GM19455 (cell line): ENCODE data around the gene SERINC4.

Experiments used
- ATAC-seq: cut with Tn5 transposase; IDR thresholded peaks from one replicate; pipeline ENCODE4 v1.9.1; 2021; ENCODE audit not compliant: unreplicated experiment

SERINC4 gene

DNA sequence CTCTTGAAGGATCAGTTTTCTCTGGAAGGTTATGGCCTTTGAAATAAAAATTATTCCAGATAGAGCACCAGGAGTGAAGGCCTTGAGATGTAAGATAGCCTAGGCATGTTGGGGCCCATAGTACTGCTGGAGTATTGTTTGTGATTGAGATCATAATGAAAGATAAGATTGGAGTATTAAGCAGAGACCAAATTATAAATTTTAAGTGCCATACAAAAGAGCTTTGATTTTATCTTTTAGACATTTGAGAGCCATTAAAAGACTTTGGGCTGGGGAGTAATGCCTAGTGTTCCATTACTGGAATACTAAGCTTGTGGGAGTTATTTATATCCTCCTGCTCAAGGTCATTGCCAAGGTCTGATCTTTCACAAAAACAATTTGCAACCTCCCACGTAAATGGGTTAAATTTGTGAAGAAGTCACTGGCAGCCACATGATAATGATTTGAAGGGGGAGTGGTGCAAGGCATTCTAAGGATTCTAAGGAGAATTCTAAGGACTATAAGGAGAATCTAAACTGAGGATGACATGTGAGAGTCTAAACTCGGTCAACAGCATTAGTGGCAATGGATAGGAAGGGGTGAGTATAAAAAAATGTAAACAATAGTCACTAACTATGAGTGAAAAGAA, 36.1 kb downstream of the SERINC4 start:
- no peak for ATAC-seq

DNA sequence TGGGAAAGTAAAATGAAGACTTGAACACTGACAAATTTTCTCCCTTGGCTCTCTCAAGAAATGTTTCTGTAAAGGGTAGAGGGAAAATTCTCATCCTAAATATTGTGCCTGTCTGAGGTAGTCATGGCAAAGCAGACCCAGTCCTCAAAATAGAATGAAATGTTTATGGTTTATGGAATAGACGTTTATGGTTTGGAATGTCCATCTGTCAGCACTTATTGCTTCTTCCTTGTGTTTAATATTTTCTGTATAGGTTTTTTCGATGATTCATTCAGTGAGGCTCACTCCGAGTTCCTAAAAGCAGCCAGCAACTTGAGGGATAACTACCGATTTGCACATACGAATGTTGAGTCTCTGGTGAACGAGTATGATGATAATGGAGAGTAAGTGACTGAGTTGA, 37.2 kb downstream of the SERINC4 start:
- no peak for ATAC-seq

DNA sequence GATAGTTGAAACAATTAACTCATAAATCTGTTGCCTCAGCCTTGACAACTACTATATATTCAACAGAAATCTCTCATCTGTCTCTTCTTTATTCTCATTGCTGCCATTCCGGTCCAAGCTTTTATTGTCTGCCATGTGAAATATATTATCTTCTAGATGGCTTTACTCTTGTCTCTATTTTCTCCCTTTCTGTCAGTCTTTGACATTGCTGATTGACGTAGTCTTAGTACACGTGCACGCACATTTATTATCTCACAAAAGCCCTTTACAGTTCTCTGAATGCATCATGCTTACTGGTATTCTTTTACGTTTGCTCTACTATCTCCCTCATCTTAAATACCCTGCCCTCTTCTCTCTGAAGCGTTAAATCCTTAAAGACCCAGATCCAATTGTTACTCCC, 48.1 kb downstream of the SERINC4 start:
- ATAC-seq, result no peak

DNA sequence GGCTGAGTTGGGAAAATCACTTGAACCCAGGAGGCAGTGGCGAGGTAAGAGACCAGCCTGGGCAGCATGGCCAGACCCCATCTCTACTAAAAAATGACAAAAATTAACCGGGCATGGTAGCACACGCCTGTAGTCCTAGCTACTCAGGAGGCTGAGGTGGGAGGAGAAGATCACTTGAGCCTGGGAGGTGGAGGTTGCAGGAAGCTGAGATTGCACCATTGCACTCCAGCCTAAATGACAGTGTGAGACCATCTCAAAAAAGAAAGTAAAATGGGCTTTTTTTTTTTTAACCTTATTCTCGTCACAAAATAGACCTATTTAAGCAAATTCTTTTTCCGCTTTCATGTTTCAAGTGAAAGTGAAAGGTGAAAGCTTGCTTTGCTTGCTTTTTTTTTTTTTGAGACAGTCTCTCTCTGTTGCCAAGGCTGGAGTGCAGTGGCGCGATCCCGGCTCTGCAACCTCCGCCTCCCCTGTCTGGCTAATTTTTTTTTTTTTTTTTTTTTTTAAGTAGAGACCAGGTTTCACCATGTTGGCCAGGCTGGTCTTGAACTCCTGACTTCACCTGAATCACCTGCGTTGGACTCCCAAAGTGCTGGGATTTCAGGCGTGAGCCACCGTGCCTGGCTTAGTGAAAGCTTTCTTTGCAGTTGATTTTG, 50.2 kb downstream of the SERINC4 start:
- ATAC-seq, result peak; percentile 39

DNA sequence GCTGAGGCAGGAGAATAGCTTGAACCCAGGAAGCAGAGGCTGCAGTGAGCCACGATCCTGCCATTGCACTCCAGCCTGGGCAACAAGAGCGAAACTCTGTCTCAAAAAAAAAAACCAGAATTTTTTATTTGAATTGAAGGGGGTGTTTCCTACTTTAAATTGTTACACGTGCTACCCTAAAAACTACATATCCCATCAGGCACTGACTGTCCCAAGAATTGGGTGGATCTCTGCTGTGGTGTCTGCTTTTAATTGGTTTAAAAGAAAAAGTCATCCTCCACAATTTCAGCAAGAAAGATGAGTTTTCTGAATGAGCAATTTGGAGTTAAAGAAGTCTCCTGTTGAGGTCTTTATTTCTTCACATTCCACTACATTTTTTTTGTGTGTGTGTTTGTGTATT, 51.6 kb downstream of the SERINC4 start:
- ATAC-seq, result no peak

DNA sequence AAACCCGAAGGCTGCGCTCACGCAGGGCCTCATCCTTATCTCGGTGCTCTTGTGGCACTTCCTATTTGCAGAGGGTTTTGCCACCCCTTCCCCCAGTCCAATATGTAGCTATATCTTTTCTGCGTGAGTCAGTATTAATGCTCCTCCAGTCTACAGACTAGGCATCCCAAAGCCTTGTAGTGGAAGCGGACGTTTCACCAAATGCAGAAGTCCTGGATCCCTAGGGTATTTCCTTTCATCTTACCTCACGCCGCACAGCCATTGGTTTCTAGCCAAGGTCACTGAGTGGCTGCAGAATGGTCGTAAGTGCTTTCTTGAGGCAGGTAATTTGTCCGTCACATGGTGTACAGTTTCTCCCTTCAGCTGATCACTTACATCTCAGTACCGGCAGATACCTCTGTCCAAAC, 53.1 kb downstream of the SERINC4 start:
- peak; percentile 10 for ATAC-seq

DNA sequence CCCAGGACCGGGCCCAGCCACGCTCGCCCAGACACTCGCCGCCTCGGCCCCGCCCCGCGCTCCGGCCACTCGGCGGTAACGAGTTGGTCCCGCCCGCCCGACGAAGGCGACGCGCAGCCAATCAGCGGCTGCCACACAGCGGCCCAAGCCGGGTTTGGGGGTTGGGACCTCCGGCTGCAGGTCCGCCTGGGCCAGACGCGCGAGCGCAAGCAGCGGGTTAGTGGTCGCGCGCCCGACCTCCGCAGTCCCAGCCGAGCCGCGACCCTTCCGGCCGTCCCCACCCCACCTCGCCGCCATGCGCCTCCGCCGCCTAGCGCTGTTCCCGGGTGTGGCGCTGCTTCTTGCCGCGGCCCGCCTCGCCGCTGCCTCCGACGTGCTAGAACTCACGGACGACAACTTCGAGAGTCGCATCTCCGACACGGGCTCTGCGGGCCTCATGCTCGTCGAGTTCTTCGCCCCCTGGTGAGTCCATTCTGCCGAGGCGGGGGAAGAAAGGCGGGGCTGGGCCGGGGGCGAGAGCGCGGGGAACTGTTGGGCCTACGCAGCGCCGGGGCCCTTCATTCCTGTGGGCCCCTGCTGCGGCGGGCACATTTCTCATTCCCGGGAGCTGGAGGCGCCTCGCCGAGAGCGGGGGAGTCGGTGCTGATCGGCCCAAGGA, 53.6 kb downstream of the SERINC4 start, which contains the start of gene PDIA3:
Gene PDIA3, plus strand, starts transcription at position 194 of the 658 bp plus-strand sequence. Its CDS starts 102 bp downstream, at position 296.
- ATAC-seq, result peak; percentile 62
